Ramos (cell line): ENCODE measurements around the gene IARS2.
"Not testable (repeated sequence)": the region's sequence is repeated elsewhere in the genome, so short reads cannot be mapped to it uniquely, and the experiment has no call there.

Experiments used
- in situ Hi-C: fragments of 300-500 bp; cut with MboI; formaldehyde crosslinking; loops from one replicate; pipeline ENCODE4 v1.14.3; 2022; ENCODE audit warnings: low sequenced_read_pairs; ENCODE audit not compliant: unreplicated experiment

The IARS2 gene

GRCh38 chr1:220094016-220094911 lies at the start of gene IARS2:
Gene IARS2 (plus strand): TSS chr1:220094132. CDS start chr1:220094217, 85 bp downstream.
- in situ Hi-C loops: no loop called here

DNA sequence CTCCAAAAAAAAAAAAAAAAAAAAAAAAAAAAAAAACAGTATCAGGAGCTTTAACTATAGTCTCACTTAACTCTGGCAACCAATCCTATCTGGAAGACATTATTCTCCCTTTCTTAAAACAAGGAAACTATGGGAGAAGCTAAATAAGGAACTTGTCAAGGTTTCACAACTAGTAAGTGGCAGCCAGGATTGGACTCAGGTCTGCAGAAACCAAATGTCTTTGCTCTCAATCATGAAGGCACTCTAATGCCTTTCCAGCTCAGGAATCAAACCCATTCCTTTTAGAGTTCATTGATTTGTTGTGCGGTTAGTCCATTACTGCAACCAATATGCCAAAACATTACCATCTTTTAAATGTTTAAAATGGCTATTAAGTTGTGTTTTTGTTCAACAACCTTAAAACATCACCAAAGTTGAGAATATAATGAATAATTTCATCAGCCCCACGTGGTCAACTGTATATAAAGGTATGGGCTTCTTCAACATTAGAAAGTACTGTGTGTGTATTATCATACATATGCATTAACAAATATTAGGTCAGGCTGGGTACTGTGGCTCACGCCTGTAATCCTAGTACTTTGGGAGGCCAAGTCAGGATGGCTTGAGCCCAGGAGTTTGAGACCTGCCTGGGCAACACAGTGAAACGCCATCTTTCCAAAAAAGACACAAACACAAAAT lies 49.1 kb upstream of the IARS2 start:
- in situ Hi-C loops: no loop called here

- in situ Hi-C loops: no loop called here
Observed at GRCh38 chr1:220045356-220046051, 48.4 kb upstream of the IARS2 start.

GRCh38 chr1:220046052-220046930 lies 47.6 kb upstream of the IARS2 start, which contains the start of gene EPRS1:
Gene EPRS1 (minus strand): TSS chr1:220046505. CDS start chr1:220046388, 117 bp downstream.
- in situ Hi-C loops: no loop called here

DNA sequence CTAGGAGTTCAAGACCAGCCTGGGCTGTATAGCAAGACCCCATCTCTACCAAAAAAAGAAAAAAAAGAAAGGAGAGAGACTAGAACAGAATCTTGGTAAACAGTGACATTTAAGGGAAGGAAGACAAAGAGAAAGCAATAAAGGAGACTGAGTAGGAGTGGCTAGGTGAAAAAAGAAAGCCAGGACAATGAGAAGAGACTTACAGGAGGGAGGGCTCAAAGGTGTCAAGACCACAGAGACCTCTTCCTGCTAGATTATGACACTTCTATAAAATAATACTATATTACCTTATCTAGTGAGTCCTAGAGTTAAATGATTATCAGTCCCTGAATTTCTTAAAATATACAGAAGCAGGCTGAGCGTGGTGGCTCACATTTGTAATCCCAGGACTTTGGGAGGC lies 37.6 kb upstream of the IARS2 start:
- in situ Hi-C loops: no loop called here

DNA sequence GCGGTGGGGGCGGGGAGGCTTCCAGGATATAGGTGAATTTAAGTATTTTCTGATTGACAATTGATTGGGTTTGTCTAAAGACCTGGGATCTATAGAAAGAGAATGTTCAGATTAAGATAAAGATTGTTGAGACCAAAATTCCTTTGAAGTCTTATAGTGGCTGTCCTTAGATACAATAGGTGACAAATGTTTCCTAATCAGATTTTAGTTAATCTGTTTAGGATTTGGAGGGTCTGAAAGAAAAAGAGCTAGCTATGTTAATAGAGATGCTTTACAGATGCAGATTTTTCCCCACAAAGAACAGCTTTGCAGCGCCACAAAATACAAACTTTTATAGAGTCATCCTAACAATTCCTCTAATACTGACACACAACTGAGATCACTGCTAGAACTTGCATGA lies 33.1 kb upstream of the IARS2 start:
- in situ Hi-C loops: no loop called here

GRCh38 chr1:220062629-220063028 lies 31.3 kb upstream of the IARS2 start:
- in situ Hi-C loops: no loop called here

- in situ Hi-C loops: no loop called here
Observed at GRCh38 chr1:220067269-220068204, 26.4 kb upstream of the IARS2 start.

DNA sequence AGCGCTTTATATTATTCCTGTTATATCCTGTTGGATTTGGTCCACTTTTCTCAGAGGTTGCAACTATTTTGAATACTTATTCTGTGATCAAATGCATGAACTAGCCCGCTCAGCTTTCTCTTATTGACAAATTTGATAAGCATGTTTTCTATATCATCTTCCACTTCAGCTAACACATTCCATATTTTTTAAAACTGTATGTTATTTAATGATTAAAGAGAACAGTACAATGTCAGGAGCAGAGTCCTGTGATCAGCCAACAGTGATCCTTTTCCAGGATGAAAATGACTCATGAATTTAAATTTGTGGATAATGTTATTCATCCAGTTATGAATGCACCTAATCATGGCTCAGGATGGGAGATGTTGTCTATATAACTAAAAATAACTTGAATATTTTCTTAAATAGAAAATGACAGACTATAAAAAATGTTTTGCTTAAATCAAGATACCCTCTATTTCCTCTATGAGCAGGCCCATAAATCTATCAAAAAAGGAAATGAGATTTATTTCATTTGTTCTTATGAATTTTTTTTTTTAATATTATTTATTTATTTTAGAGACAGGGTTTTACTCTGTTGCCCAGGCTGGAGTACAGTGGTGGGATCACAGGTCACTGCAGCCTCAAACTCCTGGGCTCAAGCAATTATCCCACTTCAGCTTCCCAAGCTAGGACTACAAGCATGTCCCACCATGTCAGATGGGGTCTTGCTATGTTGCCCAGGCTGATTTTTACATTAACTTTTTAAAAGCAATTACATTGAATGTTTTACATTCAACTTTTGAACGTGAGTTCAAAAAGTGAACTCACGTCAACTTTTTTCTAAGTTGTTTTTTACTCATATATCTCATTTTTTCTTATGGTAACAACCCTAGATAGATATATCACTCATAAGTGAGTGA lies 16.8 kb upstream of the IARS2 start:
- in situ Hi-C loops: no loop called here

GRCh38 chr1:220077887-220078286 lies 16.0 kb upstream of the IARS2 start:
- in situ Hi-C loops: no loop called here

- in situ Hi-C loops: no loop called here
Observed at GRCh38 chr1:220084460-220084859, 9.5 kb upstream of the IARS2 start.

DNA sequence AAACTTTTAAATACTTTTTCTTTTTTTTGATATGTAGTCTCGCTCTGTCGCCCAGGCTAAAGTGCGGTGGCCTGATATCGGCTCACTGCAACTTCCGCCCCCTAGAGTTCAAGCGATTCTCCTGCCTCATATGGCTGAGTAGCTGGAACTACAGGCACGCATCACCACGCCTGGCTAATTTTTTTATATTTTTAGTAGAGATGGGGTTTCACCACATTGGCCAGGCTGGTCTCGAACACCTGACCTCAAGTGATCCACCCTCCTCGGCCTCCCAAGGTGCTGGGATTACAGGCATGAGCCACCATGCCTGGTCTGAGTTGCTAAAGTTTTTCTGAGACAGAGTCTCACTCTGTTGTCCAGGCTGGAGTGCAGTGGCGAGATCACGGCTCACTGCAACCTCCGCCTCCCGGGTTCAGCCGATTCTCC lies 7.7 kb upstream of the IARS2 start:
- in situ Hi-C loops: not testable (repeated sequence)

GRCh38 chr1:220089650-220090556 lies 4.0 kb upstream of the IARS2 start, which contains the start of gene BPNT1:
Gene BPNT1 (minus strand): TSS chr1:220089788. CDS start chr1:220079846, 9,942 bp downstream.
- in situ Hi-C loops: no loop called here

GRCh38 chr1:220092694-220093093 lies 1.2 kb upstream of the IARS2 start:
- in situ Hi-C loops: no loop called here

- in situ Hi-C loops: no loop called here
Observed at GRCh38 chr1:220093361-220094015, 444 bp upstream of the IARS2 start.

- in situ Hi-C loops: no loop called here
Observed at GRCh38 chr1:220099826-220100225, 5.9 kb downstream of the IARS2 start.
